HK-2 (cell line): Measurements from ENCODE around the gene KIFC1.
"Not testable (repeated sequence)": the region's sequence is repeated elsewhere in the genome, so short reads cannot be mapped to it uniquely, and the experiment has no call there.

Source experiments
- DNase-seq: peaks from one replicate; pipeline ENCODE4 v3.0.0-alpha.2; 2018; ENCODE audit not compliant: unreplicated experiment

Gene KIFC1, protein sequence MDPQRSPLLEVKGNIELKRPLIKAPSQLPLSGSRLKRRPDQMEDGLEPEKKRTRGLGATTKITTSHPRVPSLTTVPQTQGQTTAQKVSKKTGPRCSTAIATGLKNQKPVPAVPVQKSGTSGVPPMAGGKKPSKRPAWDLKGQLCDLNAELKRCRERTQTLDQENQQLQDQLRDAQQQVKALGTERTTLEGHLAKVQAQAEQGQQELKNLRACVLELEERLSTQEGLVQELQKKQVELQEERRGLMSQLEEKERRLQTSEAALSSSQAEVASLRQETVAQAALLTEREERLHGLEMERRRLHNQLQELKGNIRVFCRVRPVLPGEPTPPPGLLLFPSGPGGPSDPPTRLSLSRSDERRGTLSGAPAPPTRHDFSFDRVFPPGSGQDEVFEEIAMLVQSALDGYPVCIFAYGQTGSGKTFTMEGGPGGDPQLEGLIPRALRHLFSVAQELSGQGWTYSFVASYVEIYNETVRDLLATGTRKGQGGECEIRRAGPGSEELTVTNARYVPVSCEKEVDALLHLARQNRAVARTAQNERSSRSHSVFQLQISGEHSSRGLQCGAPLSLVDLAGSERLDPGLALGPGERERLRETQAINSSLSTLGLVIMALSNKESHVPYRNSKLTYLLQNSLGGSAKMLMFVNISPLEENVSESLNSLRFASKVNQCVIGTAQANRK

DNA sequence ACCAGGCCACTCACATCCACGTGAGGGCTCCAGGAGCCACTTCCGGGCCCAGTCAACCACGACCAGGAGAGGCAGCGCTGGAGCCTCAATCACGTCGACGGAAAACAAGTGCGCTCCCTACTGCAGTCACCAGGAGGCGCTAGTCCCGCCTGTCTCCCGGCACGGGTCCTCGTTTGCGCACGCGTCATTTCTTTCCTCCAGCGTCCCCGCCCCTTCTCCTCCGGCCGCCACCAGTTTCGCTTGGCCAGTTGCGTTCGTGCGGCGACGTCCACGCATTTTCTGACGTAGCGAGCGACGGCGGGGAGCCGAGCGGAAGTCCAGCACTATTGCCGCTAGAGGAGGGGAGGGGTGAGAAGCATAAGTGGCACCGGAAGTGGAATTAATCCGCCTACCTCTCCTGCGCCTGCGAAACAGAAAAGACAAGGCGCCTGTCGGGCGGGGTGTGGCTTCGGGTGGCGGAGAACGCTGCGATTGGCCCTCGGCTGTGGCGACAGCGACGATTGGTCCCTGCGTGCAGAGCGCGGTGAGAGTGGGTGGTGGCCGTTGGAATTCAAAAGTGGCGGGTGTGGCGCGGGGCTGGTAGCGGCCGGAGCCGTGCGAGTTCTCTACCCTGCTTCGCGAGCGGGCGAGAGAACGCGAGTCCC lies at the start of gene KIFC1:
TSS of gene KIFC1 (plus strand) at position 546 of the 644 bp plus-strand sequence. CDS start 163 bp downstream, outside the sequence.
- DNase-seq = peak; percentile 100

DNA sequence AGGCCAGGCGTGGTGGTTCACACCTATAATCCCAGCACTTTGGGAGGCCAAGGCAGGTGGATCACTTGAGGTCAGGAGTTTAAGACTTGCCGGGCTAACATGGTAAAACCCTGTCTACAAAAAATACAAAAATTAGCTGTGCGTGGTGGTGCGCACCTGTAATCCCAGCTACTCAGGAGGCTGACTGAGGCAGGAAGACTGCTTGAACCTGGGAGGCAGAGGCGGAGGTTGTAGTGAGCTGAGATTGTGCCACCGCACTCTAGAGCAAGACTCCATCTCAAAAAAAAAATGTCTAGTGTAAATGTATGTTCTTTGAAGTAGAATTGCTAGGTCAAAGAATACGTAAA lies 48.0 kb upstream of the KIFC1 start:
- not testable (repeated sequence) for DNase-seq

DNA sequence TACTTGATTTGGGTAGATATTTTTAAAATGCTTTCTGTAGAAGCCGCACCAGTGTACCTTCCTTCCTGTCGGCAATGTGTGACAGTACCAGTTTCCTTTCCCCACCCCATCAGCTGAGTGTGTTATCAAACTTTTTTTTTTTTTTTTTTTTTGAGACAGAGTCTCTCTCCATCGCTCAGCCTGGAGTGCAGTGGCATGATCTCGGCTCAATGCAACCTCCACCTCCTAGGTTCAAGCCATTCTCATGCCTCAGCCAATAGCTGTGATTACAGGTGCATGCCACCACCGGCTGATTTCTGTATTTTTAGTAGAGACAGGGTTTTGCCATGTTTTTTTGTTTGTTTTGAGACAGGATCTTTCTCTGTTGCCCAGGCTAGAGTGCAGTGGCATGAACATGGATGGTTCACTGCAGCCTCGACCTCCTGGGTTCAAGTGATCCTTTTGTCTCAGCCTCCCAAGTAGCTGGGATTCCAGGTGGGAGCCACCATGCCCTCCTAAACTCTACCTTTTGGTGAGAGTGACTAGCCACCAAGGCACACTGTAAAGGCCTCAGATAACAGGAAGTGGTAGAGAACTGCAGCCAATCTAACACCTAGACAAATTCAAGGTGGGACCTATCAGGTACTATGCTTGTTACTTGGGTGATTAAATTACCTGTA lies 47.5 kb upstream of the KIFC1 start:
- no peak for DNase-seq

DNA sequence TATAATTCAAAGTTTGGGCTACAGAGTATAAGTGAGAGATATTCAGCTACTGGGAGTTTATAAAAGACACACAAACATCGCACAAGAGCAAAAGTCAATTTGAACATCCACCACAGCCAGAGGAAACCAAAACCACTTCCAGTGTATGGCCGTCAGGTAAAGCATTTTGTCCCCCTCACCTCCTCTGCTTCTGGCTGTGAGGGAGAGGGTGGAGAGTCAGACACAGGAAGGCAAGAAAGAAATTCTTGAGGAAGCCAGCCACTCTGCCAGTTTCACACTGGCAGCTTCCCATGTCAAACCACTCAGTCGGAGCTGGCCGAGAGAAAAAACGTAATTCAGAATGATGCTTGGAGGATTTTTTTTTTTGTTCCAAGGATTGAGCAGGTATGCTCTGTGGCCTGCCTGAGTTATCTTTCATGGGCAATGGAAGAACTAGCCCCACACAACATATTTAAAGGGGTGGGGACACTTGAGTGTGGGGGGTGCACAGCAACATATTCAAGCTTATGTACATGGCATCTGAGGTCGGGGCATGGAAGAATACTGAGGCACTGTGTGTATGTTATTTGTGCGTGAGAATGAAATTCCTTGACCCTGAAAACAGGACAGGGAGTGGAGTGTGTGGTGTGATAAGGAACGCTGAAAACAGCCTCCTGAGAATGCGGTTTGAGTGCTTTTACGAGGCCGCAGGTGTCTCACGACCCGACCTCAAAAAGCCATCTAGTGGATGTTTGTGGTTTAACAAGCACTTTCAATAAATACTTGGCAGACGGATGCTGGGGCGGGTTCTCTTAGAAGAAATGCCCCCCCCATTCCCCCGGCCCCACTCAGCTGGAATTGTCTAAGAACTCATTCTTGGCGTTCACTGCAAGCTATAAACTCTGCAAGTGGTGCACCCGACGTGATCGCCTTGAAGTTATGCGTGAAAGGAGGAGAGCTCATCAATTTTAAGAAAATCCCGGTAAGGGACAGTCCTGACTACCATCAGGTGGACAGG lies 46.6 kb upstream of the KIFC1 start:
- DNase-seq = peak; percentile 61

DNA sequence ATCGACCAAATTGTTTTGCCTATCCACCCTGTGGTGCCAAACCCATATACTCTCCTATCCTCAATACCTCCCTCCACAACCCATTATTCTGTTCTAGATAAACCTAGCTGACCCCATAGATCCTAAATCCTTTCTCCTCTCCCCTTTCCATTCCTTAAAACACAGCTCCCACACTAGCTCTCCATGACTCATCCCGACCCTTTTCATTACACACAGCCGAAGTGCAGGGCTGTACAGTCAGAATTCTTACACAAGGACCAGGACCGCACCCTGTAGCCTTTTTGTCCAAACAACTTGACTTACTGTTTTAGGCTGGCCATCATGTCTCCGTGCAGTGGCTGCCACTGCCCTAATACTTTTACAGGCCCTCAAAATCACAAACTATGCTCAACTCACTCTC lies 44.7 kb upstream of the KIFC1 start:
- not testable (repeated sequence) for DNase-seq

DNA sequence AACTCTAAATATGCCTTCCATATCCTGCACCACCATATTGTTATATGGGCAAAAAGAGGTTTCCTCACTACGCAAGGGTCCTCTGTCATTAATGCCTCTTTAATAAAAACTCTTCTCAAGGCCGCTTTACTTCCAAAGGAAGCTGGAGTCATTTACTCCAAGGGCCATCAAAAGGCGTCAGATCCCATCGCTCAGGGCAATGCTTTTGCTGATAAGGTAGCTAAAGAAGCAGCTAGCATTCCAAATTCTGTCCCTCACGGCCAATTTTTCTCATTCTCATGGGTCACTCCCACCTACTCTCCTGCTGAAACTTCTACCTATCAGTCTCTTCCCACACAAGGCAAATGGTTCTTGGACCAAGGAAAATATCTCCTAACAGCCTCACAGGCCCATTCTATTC lies 43.8 kb upstream of the KIFC1 start:
- DNase-seq = no peak

DNA sequence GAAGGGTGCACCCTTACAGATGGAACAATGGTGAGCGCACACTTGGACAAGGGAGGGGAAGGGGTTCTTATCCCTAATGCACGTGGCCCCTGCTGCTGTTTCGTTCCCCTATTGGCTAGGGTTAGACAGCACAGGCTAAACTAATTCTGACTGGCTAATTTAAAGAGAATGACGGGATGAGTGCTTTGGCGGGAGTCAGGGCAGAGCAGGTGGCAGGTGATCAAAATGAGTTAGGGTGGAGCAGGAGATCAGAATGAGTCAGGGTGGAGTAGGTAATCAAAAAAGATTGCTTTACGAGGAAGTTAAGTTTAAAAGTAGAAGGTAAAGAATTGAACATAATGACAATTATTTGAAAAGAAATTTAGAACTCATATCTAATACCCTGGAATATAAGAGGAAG lies 35.8 kb upstream of the KIFC1 start:
- DNase-seq = not testable (repeated sequence)

DNA sequence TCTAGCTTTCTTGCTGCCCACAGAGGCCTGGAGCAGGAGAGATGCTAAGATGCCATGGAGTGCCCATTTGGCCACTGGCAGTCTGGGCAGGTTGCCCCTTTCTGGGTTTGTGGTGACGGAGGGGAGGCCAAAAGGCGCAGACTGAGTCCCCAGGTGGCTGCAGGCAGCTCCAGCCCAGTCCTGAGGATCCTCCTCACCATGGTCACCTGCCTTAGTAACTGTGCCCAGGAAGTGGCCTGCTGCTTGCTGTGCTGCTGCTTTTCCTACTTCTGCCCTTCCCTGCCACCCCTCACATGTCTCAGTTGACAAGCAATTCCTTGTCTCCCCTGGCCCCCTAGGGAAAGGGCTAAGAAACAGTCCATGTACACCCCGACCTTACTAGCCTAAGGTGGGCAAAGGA lies 35.3 kb upstream of the KIFC1 start:
- DNase-seq = no peak

DNA sequence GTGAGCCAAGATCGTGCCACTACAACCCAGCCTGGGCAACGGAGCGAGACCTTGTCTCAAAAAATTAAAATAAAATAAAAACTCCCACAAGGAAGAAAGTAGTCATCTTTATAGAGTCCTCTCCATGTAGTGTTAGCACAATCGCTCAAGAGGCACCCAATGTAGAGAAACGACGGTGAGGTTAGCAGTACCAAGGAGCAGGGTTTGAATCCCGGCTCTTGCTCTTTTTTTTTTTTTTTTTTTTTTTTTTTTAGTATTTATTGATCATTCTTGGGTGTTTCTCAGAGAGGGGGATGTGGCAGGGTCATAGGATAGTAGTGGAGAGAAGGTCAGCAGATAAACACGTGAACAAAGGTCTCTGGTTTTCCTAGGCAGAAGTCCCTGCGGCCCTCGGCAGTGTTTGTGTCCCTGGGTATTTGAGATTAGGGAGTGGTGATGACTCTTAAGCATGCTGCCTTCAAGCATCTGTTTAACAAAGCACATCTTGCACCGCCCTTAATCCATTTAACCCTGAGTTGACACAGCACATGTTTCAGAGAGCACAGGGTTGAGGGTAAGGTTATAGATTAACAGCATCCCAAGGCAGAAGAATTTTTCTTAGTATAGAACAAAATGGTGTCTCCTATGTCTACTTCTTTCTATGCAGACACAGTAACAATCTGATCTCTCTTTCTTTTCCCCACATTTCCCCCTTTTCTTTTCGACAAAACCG lies 34.3 kb upstream of the KIFC1 start:
- DNase-seq = peak; percentile 11

DNA sequence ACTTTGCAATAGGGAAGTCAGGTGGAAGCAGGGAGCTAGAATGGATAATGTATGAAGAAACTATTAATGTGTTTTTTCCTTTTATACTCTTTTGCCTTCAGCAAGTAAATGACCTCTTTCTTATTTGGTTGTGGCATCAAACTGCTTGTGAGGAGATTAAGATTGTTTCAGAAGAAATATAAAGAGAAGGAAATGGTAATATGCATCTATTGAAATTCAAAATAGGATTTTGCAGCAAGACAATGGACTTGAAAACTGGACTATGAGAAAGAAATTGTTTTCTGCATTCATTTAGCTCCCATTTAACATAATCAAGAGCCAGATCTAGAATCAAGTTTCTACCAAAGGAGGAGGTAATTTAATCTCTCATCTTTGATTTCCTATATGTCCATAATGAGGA lies 32.3 kb upstream of the KIFC1 start:
- no peak for DNase-seq

DNA sequence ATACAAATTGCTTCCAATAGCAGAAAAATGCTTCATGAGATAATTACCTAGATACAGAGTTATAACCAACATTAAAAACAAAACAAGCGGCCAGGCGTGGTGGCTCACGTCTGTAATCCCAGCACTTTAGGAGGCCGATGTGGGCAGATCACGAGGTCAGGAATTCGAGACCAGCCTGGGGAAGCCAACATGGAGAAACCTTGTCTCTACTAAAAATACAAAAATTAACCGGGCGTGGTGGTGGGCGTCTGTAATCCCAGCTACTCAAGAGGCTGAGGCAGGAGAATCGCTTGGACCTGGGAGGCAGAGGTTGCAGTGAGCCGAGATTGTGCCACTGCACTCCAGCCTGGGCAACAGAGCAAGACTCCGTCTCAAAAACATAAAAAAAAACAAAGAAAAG lies 28.1 kb upstream of the KIFC1 start:
- not testable (repeated sequence) for DNase-seq

DNA sequence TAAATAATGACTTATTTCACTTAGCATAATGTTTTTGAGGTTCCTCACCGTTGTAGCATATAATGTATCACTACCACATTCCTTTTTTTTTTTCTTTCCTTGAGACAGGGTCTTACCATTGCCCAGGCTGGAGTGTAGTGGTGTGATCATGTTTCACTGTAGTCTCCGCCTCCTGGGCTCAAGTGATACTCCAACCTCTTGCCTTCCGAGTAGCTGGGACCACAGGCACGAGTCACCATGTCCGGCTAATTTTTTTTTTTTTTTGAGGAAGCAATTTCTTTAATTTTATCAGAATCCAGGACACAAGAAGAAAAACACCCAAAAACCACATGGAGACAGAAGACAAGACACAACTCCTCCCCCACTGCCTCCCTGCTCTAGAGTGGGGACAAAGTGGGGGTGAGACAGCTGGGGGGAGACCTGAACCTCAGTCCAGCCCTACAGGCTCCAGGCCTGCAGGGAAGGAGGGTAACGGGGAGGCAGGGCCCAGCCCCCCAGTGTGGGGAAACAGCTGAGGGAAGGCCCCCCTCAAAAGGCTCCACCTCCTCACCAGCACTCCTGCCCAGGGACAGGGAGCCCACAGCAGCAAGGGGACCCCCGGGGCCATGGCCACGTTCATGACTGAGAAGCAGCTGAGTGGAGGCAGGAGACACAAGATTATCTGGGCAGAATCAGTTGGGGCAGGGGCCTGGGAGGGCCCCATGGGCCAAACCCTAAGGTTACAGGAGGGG lies 27.0 kb upstream of the KIFC1 start:
- peak; percentile 44 for DNase-seq

DNA sequence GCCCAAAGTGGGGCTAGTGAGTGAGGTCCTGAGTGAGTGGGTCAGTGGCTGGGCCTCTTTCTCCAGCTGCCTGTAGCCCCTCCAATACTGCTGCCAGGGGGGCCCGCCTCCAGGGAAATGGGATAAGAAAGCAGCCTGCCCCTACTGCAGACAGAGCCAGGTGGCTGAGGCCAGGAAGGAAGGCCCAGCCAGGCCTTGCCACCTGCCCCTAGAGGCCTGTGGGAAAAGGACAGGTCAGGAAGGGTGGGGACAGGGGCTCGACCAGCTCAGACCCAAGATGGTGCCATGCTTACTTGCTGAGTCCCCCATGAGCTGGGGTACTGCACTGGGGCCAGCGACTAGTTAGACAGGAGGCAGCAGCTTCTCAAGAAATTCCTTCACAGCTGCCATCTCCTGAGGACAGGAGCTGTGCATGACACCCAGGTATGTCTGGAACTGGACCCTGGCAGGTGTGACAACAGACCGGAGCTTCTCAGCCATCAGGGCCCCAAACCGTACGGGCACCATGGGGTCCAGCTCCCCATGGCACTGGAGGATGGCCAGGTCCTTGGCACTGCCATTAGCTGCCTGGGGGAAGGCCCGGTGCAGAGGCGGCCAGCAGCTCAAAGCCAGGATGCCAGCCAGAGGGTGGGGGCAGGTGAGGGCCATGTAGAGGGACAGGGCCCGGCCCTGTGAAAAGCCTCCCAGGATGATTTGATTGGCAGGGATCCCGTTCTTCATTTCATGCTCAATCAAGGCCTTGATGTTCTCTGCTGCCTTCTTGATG lies 26.2 kb upstream of the KIFC1 start:
- DNase-seq = not testable (repeated sequence)

DNA sequence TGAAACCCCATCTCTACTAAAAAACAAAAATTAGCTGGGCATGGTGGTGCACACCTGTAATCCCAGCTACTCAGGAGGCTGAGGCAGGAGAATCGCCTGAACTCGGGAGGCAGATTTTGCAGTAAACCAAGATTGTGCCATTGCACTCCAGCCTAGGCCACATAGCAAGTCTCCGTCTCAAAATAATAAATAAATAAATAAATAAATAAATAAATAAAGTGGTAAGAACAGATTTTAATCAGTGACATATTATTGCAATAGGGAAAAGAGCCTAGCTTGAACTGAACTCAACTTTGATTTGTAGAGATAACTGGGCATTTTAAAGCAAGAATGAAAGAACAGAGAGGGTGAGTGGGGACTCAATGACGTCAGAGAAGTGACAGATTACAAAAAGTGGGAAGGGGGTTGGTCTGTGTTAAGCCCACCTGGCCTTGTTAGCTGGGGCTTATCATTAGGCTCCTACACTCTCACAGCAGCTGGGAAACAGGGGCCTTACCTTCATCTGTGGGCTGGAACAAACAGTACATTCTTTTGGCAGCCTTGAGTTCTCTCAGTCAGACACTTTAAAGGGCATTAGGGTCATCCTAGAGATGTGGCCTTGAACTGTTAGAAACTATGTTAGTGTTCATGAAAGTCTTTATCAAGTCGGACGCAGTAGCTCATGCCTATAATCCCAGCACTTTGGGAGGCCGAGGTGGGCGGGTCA lies 24.5 kb upstream of the KIFC1 start:
- DNase-seq = no peak

DNA sequence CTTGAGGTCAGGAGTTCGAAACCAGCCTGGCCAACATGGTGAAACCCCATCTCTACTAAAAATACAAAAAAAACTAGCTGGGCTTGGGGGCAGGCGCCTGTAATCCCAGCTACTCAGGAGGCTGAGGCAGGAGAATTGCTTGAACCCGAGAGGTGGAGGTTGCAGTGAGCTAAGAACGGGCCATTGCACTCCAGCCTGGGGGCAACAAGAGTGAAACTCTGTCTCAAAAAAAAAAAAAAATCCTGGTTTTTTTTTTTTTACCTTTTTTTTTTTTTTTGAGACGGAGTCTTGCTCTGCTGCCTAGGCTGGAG lies 24.0 kb upstream of the KIFC1 start:
- not testable (repeated sequence) for DNase-seq

DNA sequence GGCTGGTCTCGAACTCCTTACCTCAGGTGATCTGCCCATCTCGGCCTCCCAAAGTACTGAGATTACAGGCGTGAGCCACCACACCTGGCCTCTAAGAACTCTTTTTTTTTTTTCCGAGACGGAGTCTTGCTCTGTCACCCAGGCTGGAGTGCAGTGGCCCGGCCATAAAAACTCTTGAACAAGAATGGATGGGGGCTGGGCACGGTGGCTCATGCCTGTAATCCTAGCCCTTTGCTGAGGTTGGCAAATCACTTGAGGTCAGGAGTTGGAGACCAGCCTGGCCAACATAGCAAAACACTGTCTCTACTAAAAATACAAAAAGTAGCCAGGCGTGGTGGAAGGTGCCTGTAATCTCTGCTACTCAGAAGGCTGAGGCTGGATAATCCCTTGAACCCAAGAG lies 19.7 kb upstream of the KIFC1 start:
- DNase-seq = not testable (repeated sequence)

DNA sequence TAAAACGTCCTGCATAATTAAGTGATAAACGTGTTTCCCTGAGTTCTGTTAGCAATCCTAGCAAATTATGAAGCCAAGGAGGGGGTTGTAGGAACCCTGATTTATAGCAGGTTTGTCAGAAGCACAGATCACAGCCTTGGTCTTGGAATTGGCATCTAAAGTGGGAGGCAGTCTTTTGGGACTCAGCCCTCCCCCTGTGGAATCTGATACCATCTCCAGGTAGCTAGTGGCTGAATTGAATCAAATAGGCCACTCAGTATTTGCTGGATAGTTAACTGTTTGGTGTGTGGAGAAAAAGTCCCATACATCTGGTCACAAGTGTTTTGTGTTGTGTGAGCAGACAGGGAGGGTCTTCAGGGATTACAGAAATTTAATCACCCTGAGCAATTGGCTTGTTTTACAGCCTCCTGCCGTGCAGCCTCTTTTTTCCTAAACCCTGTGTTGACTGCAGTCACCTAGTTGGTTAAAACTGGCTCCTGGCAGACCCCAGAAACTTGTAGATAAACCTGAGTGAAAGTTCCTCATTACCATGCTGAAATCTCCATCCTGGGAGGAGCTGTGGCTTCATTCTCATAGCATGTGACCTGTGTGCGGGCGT lies 19.0 kb upstream of the KIFC1 start:
- DNase-seq = no peak
